ENCODE measurements around the gene SOX8.

Gene SOX8

DNA sequence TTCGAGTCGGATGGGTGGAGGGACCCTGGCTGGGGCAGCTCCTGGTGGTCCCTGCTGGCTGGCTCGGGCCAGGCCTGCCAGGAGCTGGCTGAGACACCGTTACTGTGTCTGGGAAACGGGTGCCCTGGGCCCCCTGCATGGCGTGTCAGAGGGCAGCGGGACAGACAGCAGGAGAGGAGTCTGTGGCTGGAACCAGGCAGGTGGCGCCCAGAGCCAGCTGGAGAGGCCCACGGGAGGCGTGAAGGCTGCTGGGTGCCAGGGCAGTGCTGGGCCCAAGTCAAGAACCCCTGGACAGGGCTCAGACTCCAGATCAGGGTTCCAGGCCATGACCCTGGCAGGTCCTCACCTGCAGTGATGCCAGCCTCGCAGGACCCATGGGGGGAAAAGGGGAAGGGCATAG is 16.6 kb downstream of the SOX8 start:
- 88 to 94% methylated on average over 8 to 11 of the region's 11 CpGs for WGBS, 2 experiments (ENCODE audit: insufficient coverage in 2 of 2)
- Histone ChIP-seq H3K36me3 (ENCODE audit: control insufficient read depth, insufficient read depth, low read length) (no peaks in the 10 kb centered on the region), H3K9me3 (ENCODE audit: control insufficient read depth, low read length) (peaks cover 11% of the 10 kb centered on the region), H3K4me3 (ENCODE audit: extremely low read depth, insufficient read depth, low read length, poor library complexity, severe bottlenecking) (no peak overlapping the region), H3K27ac (ENCODE audit: low read depth, low read length, severe bottlenecking) (no peak overlapping the region), H3K4me1 (ENCODE audit: control insufficient read depth, insufficient read depth, low read length, poor library complexity, severe bottlenecking) (peaks cover 17% of the 10 kb centered on the region)

DNA sequence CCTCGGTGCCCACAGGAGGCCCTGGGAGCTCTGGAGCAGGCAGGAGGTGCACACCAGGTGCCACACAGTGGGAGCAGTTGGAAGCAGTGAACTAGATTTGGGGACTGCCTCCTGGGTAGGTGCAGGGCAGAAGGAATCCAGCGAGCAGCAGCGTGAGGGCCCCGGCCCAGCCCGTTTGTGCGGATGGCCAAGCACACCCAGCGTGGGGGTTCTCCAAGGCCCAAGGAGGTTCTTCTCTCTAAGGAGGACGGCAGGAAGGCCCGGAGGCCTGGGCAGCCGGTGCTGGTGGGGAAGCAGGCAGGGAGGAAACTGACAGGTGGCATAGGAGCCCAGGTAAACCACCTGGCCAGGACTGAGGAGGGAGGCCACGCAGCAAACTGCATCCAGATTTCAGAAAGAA is 17.0 kb downstream of the SOX8 start:
- no peak overlapping the region for H3K27ac ChIP-seq (ENCODE audit: low read depth, low read length, severe bottlenecking)
- H3K9me3 ChIP-seq (ENCODE audit: control insufficient read depth, low read length), result peaks cover 11% of the 10 kb centered on the region
- no peaks in the 10 kb centered on the region for H3K36me3 ChIP-seq (ENCODE audit: control insufficient read depth, insufficient read depth, low read length)
- H3K4me3 ChIP-seq (ENCODE audit: extremely low read depth, insufficient read depth, low read length, poor library complexity, severe bottlenecking), result no peak overlapping the region
- H3K4me1 ChIP-seq (ENCODE audit: control insufficient read depth, insufficient read depth, low read length, poor library complexity, severe bottlenecking), result peaks cover 18% of the 10 kb centered on the region
- 87% methylated on average over 10 to 11 of the region's 11 CpGs for WGBS, 2 experiments (ENCODE audit: insufficient coverage in 2 of 2)

DNA sequence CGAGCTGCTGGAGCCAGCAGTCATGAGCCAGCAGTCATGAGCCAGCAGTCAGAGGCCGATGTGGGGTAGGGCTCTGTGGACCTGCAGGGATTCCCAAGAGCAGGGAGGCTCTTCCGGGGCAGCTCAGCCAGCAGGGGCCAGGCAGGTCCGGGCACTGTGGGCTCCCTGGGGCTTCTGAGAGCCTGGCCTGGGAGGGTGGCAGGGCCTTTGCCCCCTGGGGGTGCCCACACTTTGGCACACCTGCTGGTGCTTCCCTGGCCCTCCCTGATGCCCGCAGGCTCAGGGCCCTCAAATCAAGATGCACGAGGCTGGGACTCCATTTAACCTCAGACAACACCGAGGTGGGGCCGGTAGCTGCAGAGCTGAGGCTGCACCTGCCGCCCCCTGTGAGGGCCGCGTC is 18.1 kb downstream of the SOX8 start:
- Histone ChIP-seq H3K4me3 (ENCODE audit: extremely low read depth, insufficient read depth, low read length, poor library complexity, severe bottlenecking) (no peak overlapping the region), H3K27ac (ENCODE audit: low read depth, low read length, severe bottlenecking) (no peak overlapping the region), H3K36me3 (ENCODE audit: control insufficient read depth, insufficient read depth, low read length) (no peaks in the 10 kb centered on the region), H3K9me3 (ENCODE audit: control insufficient read depth, low read length) (peaks cover 8% of the 10 kb centered on the region), H3K4me1 (ENCODE audit: control insufficient read depth, insufficient read depth, low read length, poor library complexity, severe bottlenecking) (peaks cover 18% of the 10 kb centered on the region)
- 89 to 91% methylated on average over 10 to 11 of the region's 11 CpGs for WGBS, 2 experiments (ENCODE audit: insufficient coverage in 2 of 2)

DNA sequence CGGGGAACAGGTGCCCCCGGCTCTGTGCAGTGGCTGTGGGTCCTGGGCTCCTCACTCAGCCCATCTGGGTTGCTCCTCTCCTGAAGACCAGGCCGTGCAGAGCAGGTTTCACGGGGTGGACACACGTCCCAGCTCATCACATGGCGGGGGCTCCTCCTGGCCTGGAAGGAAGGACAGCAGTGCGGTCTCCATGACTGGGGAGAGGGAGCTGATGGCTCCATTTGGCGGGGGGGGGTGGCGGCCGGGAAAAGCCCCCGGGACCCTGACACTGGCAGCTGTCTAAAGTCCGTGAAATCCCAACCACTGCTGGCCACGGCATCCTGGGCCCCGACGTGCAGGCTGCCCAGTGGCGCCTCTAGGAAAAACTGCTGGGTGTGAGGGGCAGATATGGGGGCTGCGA is 19.0 kb downstream of the SOX8 start:
- Histone ChIP-seq H3K36me3 (ENCODE audit: control insufficient read depth, insufficient read depth, low read length) (no peaks in the 10 kb centered on the region), H3K27ac (ENCODE audit: low read depth, low read length, severe bottlenecking) (no peak overlapping the region), H3K4me3 (ENCODE audit: extremely low read depth, insufficient read depth, low read length, poor library complexity, severe bottlenecking) (no peak overlapping the region), H3K4me1 (ENCODE audit: control insufficient read depth, insufficient read depth, low read length, poor library complexity, severe bottlenecking) (peaks cover 18% of the 10 kb centered on the region), H3K9me3 (ENCODE audit: control insufficient read depth, low read length) (peaks cover 6% of the 10 kb centered on the region)
- 91 to 95% methylated on average over 13 to 14 of the region's 17 CpGs for WGBS, 2 experiments (ENCODE audit: insufficient coverage in 2 of 2)

DNA sequence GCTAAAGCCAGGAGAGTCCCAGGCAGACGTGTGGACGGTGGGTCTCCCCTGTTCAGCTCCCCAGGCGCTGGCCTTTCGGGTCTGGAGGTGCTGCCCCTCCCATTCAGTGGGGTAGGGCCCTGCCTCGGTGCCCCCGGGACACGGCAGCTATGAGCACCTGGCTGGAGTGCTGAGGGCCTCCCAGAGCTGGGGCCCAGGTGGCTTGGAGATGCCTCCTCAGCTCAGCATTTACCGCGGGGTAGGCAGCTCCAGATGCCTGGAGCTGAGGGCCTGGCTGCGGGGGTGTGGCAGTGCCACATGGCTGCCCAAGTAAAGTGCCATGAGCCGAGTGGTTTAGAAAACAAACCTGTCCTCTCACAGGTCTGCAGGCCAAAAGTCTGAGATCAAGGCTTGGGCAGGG is 19.5 kb downstream of the SOX8 start:
- WGBS, 2 experiments (ENCODE audit: insufficient coverage in 2 of 2), result 96% methylated on average over 11 of the region's 11 CpGs
- no peaks in the 10 kb centered on the region for H3K36me3 ChIP-seq (ENCODE audit: control insufficient read depth, insufficient read depth, low read length)
- H3K4me1 ChIP-seq (ENCODE audit: control insufficient read depth, insufficient read depth, low read length, poor library complexity, severe bottlenecking), result peaks cover 18% of the 10 kb centered on the region
- H3K4me3 ChIP-seq (ENCODE audit: extremely low read depth, insufficient read depth, low read length, poor library complexity, severe bottlenecking), result no peak overlapping the region
- H3K9me3 ChIP-seq (ENCODE audit: control insufficient read depth, low read length), result peaks cover 6% of the 10 kb centered on the region
- H3K27ac ChIP-seq (ENCODE audit: low read depth, low read length, severe bottlenecking), result no peak overlapping the region

DNA sequence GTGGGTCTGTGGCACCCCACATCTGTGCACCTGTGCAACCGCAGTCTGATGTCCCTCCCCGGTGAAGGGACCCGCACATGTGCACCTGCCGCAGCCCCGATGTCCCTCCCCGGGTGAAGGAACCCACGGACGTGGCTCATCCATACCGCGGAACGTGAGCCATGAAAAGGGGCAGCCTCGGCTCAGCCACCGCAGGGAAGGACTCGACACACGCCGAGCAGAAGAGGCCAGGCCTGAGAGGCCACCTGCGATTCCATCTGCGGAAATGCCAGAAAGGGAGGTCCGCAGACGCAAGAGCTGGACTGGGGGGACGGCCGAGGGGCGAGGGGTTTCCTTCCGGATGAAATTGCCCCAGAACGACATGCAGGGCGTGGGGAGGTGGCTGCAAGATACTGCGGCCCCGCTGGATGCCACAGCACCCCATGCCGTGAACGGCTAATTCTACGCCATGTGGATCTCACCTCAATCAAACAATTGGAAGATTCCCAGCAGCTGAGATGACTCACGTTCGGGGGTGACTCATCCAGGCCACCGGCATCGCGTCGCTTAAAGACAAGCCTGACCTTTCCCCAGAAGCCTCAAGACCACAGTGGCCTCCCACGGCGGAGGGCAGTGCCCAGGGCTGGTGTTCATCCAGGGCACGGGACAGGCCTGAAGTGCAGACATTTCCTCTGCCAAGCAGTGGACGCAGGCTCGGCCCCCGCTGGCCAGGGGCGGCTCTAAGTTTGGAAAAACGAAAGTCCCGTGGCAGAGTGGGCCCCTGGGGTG is 21.0 kb downstream of the SOX8 start:
- H3K4me1 ChIP-seq (ENCODE audit: control insufficient read depth, insufficient read depth, low read length, poor library complexity, severe bottlenecking), result peaks cover 10% of the 10 kb centered on the region
- no peak overlapping the region for H3K4me3 ChIP-seq (ENCODE audit: extremely low read depth, insufficient read depth, low read length, poor library complexity, severe bottlenecking)
- H3K27ac ChIP-seq (ENCODE audit: low read depth, low read length, severe bottlenecking), result no peak overlapping the region
- WGBS, 2 experiments (ENCODE audit: insufficient coverage in 2 of 2), result 72 to 73% methylated on average over 43 to 46 of the region's 46 CpGs
- H3K36me3 ChIP-seq (ENCODE audit: control insufficient read depth, insufficient read depth, low read length), result no peaks in the 10 kb centered on the region
- H3K9me3 ChIP-seq (ENCODE audit: control insufficient read depth, low read length), result peaks cover 6% of the 10 kb centered on the region

DNA sequence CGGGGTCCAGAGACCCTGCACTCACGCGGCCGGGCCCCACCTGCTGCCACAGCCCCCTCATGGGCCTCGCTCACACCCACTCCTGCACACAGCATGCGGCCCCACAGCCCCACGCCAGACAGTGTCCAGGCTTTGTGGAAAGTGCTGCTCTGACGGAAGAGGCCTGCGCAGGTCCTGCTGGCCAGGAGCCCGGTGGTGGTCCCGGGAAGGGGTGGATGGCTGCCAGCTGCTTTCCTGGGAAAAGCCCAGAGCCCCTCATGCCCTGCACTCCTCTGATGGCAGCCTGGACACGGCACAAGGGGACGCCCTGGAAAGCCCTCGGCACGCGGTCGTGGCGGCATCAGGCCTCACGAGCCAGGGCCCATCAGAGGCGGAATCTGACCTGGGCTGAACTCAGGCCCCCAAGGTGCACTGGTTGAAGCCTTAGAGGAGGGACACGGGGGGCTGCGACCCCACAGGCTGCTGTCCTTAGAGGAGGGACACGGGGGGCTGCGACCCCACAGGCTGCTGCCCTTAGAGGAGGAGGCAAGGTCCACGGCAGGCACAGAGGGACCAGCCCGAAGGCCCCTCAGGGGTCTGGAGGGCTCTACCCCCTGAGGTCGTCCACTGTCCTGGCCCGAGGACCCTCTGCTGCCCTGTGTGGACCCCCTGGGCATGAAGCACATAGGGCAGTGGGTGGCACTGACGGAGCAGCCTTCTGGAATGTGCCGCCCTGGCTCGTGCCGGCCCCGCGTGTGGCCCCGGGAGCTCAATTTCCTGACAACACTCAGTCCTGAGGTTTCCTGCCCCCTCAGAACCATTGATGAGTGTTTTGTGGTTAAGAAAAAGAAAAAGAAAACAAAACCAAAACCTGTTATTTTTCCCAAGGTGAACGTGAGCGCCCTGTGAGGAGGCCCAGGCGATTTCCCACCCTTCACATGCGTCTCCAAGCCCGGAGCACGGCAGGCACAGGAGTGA is 22.1 kb downstream of the SOX8 start:
- peaks cover 6% of the 10 kb centered on the region for H3K9me3 ChIP-seq (ENCODE audit: control insufficient read depth, low read length)
- H3K36me3 ChIP-seq (ENCODE audit: control insufficient read depth, insufficient read depth, low read length), result no peaks in the 10 kb centered on the region
- 94 to 95% methylated on average over 35 to 36 of the region's 41 CpGs for WGBS, 2 experiments (ENCODE audit: insufficient coverage in 2 of 2)
- no peak overlapping the region for H3K4me3 ChIP-seq (ENCODE audit: extremely low read depth, insufficient read depth, low read length, poor library complexity, severe bottlenecking)
- no peak overlapping the region for H3K27ac ChIP-seq (ENCODE audit: low read depth, low read length, severe bottlenecking)
- H3K4me1 ChIP-seq (ENCODE audit: control insufficient read depth, insufficient read depth, low read length, poor library complexity, severe bottlenecking), result peaks cover 5% of the 10 kb centered on the region

DNA sequence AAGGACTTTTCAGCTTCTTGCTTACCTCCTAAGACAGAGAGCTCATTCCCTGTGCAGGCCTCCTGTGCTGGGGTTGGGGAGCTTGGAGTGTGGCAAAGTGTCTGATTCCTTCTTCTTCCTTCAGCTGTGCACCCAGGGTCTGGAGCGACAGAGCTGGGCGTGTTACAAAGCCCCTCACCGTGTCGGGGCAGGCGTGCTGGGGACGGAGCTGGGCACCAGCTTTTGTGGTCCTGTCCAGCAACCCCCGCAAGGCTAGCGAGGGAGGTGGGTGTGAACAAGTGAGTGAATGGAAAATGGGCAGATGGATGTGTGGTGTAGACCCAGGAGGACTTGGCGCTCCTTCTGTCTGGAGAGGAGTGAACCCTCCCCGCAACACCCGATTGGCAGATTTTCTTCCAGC is 23.7 kb downstream of the SOX8 start:
- Histone ChIP-seq H3K27ac (ENCODE audit: low read depth, low read length, severe bottlenecking) (no peak overlapping the region), H3K9me3 (ENCODE audit: control insufficient read depth, low read length) (peaks cover 6% of the 10 kb centered on the region), H3K36me3 (ENCODE audit: control insufficient read depth, insufficient read depth, low read length) (no peaks in the 10 kb centered on the region), H3K4me3 (ENCODE audit: extremely low read depth, insufficient read depth, low read length, poor library complexity, severe bottlenecking) (no peak overlapping the region), H3K4me1 (ENCODE audit: control insufficient read depth, insufficient read depth, low read length, poor library complexity, severe bottlenecking) (peaks cover 5% of the 10 kb centered on the region)
- WGBS, 2 experiments (ENCODE audit: insufficient coverage in 2 of 2), result 96 to 97% methylated on average over 7 to 11 of the region's 11 CpGs

DNA sequence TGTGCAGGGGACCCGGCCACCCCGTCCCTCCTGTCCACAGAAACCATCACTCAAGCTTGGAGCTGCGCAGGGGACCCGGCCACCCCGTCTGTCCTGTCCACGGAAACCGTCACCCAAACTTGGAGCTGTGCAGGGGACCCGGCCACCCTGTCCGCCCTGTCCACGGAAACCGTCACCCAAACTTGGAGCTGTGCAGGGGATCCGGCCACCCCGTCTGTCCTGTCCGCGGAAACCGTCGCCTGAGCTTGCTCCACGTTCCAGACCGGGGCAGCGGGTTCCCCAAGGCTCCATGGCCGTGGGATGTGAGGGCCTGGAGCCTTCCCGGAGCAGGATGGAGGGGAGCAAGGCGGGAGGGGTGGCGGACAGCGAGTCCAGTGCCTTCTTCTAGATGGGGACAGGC is 25.2 kb downstream of the SOX8 start:
- no peak overlapping the region for H3K4me3 ChIP-seq (ENCODE audit: extremely low read depth, insufficient read depth, low read length, poor library complexity, severe bottlenecking)
- peaks cover 5% of the 10 kb centered on the region for H3K4me1 ChIP-seq (ENCODE audit: control insufficient read depth, insufficient read depth, low read length, poor library complexity, severe bottlenecking)
- 91 to 96% methylated on average over 19 to 25 of the region's 25 CpGs for WGBS, 2 experiments (ENCODE audit: insufficient coverage in 2 of 2)
- peaks cover 2% of the 10 kb centered on the region for H3K9me3 ChIP-seq (ENCODE audit: control insufficient read depth, low read length)
- no peaks in the 10 kb centered on the region for H3K36me3 ChIP-seq (ENCODE audit: control insufficient read depth, insufficient read depth, low read length)
- H3K27ac ChIP-seq (ENCODE audit: low read depth, low read length, severe bottlenecking), result no peak overlapping the region

DNA sequence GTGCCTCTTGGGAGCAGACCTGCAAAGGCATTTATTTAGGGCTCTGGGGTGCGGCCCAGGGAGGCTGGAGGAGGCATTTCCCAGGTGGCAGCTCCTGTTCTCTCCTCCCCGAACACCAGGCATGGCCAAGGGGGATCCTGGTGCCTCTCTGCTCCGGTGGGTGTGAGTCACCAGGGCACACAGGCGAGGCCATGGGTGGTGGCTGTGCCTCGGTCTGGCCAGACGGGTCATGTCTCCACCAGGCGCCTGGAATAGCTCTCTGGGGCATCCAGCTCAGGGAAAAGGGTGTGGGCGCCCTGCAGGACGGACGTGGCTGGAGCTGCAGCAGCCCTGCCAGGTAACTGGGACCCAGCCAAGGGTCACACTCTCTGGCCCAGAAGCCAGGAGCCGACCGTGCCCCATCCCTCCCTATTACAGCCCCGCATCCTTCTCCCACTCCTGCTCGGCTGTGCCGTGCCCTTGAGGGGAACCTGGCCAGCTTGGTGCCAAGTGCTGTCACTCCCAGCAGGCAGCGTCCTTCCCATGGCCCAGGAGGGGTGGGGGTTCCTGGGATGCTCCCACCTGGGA is 25.8 kb downstream of the SOX8 start:
- H3K4me3 ChIP-seq (ENCODE audit: extremely low read depth, insufficient read depth, low read length, poor library complexity, severe bottlenecking), result no peak overlapping the region
- WGBS, 2 experiments (ENCODE audit: insufficient coverage in 2 of 2), result 93% methylated on average over 10 to 16 of the region's 16 CpGs
- no peak overlapping the region for H3K27ac ChIP-seq (ENCODE audit: low read depth, low read length, severe bottlenecking)
- H3K36me3 ChIP-seq (ENCODE audit: control insufficient read depth, insufficient read depth, low read length), result no peaks in the 10 kb centered on the region
- H3K9me3 ChIP-seq (ENCODE audit: control insufficient read depth, low read length), result no peaks in the 10 kb centered on the region
- H3K4me1 ChIP-seq (ENCODE audit: control insufficient read depth, insufficient read depth, low read length, poor library complexity, severe bottlenecking), result peaks cover 5% of the 10 kb centered on the region
